GM18508 (cell line): Measurements from ENCODE around the gene ST7.
"Not testable (repeated sequence)": the region's sequence is repeated elsewhere in the genome, so short reads cannot be mapped to it uniquely, and the experiment has no call there.

ENCODE experiments used
- ATAC-seq: cut with Tn5 transposase; IDR thresholded peaks from one replicate; pipeline ENCODE4 v1.9.1; 2021; ENCODE audit warnings: moderate number of reproducible peaks; ENCODE audit not compliant: insufficient read depth, unreplicated experiment

ST7 gene

DNA sequence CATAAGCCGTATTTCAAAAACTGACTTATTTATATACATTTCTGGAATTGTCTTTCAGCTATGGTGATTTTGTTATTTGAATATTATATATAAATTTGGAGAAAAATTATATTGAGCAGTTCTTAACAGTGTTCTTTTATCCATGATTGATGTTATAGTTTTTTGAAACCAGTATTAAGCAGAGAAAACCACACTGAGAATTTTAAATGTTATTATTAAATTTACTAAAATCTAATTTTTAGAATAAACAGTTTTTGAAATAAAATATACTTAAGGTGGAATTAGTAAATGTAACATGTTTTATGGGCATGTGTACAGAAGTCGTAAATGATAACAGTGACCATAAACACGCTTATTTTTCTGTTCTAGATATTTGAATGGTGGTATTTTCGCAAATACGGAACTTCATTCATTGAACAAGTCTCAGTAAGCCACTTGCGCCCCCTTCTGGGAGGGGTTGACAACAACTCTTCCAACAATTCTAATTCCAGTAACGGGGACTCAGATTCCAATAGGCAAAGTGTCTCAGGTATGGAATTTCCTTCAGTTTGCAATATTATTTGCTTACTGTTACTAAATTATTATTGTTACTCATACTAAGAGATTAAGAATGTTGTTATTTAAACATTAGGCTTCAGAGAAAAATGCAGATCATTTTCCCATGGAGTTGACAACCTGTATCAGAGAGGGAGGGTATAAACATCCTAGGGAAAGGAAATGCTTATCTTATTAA is 166.1 kb downstream of the ST7 start:
- no peak for ATAC-seq

GRCh38 chr7:117120321-117120720 is 167.0 kb downstream of the ST7 start:
- ATAC-seq, result not testable (repeated sequence)

GRCh38 chr7:117122036-117122435 is 168.7 kb downstream of the ST7 start:
- ATAC-seq, result not testable (repeated sequence)

DNA sequence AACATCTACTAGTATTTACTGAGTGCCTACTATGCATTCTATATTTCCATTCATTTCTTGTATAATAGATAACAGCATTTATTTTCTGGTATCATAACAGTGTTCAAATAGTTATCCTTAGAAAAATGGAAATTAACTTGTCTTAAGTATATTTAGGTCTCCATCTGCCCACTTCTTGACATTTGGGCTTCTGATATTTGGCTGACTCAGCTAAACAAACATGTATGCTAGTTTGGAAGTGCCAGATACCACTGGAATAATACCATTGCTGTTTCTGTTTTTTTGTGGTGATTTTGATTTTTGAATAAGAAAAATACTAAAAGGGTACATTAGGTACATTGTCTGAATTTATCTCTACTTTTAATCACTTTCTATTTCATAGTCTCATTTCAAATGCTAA is 169.2 kb downstream of the ST7 start:
- ATAC-seq, result no peak

DNA sequence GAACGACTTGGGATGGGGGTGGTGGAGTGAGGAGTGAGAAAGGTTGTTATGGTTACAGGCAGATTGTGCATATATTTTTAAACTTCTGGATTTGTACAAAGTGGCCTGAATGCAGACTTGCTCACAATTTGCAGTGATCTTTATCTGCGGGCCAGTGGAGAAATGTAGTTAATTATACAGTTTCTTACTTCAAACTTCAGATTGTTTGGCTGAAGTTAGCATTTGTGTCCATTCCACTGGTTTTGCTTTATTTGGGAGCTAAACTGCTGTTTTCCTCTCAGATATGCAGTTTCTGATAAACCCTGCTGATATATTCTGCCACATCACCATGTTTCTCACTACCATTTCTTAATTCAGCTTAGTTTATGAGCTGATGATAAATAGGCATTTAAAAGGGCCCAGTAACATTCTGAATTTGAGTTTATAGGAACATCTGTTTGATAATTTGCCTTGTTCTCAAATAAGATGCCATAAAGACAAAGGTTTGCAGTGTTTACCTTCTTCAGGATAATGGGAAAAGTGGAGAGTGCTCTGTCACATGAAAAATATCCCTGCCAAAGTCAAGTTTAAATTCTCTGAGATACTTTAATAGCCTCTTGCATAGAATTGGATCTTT is 170.1 kb downstream of the ST7 start:
- ATAC-seq, result no peak

- ATAC-seq, result no peak
Measured at GRCh38 chr7:117124591-117125220, 171.4 kb downstream of the ST7 start.

- no peak for ATAC-seq
Measured at GRCh38 chr7:117126676-117127075, 173.4 kb downstream of the ST7 start.

GRCh38 chr7:117127585-117128168 is 174.4 kb downstream of the ST7 start:
- no peak for ATAC-seq

GRCh38 chr7:117129521-117129955 is 176.2 kb downstream of the ST7 start:
- no peak for ATAC-seq

- ATAC-seq, result no peak
Measured at GRCh38 chr7:117130262-117130661, 177.0 kb downstream of the ST7 start.

GRCh38 chr7:117132321-117133120 is 179.2 kb downstream of the ST7 start:
- ATAC-seq, result no peak

DNA sequence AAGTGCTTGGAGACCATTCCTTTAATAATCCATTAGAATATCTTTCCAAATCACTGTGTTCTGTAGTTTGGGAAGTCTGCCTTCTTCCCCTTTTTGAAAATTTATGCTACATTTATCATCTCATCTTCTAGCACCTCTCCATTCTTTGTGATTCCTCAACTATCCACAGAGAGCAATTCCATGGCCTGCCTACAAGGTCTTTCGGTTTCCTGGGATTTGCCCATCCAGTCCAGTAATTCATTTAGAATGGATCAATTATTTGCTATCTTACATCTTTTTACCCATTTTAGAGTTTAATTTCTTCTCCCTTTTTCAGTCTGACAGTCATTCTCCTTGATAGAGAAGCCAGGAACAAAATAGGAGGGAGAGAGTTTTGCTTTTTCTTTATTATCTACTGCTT is 179.8 kb downstream of the ST7 start:
- no peak for ATAC-seq

- ATAC-seq, result no peak
Measured at GRCh38 chr7:117134411-117134810, 181.1 kb downstream of the ST7 start.

- no peak for ATAC-seq
Measured at GRCh38 chr7:117134889-117135552, 181.7 kb downstream of the ST7 start.

DNA sequence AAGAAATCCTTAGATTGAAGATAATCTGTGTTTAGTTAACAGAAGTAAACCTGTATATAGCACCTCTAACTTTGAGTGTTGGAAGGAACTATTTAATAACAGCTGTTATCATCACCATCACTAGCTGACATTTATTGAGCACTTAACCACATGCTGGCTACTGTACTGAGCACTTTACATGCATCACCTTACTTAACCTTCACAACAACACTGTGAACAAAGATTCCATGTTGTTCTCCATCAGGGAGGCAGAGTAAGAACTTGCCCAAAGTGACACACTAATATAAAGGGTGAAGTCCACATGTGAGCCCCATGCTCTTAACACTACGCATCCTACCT is 182.2 kb downstream of the ST7 start:
- no peak for ATAC-seq

GRCh38 chr7:117137868-117138267 is 184.6 kb downstream of the ST7 start:
- no peak for ATAC-seq

GRCh38 chr7:117138495-117138894 is 185.2 kb downstream of the ST7 start:
- no peak for ATAC-seq

DNA sequence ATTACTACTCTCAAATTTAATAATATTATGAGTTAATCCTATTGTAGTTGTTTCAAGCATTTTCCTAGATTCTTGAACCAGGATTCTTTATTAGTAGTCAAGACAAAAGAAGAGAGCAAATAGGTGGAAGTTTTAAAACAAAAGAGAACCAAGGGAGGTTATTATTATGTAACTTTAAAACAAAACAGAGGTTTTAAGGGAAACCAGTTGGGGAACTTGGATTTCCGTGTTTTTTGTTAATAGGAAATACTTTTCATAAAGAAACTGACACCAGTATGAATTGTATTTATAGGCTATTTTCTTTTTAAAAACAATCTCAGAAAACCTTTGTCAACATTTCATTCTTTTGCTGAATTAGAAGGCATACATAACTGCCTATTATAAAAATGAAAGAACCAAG is 185.7 kb downstream of the ST7 start:
- no peak for ATAC-seq

DNA sequence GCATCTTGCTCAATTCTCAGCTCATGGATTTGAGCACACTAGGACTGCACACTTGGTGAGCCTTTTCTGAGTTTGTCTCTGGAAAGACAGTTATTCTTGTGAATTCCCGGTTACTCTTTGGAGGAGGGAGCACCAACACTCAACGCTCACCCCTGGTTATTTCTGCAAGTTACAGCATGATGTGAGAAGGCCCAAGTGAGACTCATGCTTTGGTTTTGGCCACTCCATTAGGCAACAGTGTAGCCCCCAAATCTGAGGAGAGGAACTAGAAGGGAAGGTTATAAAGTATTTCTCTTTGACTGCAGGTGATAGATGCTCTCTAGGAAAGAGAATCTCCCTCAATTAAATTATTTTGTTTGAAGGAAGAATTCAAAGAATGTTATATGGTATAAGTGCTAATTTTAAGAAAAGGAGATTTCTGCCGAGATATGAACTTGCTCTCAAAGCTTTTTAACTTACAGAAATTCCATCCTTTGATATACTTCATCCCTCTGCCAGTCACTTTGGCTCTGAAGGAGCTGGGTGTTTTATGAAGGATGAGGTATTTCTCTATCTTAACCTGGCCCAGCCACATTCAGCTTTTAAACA is 186.2 kb downstream of the ST7 start:
- ATAC-seq, result no peak

- no peak for ATAC-seq
Measured at GRCh38 chr7:117140921-117141320, 187.6 kb downstream of the ST7 start.
